K562 (cell line): Measurements from ENCODE around the gene GATAD2B. TPM values are rescaled to one million over a fixed set of nuclear protein-coding genes. Genes with fewer than 3 reads are reported as not detected.

Source experiments
- ATAC-seq: fragments of 200-7000 bp; cut with Tn5 transposase; 3 replicates; pipeline ENCODE4 v1.9.1; 2020; ENCODE audit warnings: moderate library complexity
- BruUV-seq: library from RNA; stranded (reverse); fragments of 400-500 nt; replicated peaks from 2 replicates; lab custom pipeline; 2021; lab: Mats Ljungman, UMichigan
- CTCF ChIA-PET: fragments of 300-600 bp; formaldehyde crosslinking; extraction: SDS; loops from one replicate; lab custom pipeline; 2021; ENCODE audit warnings: low intra/inter-chr PET ratio; lab: Yijun Ruan, JAX
- POLR2A ChIA-PET: fragments of 300-600, 350-650 bp; sonication (Branson Sonifier 250); formaldehyde crosslinking; extraction: SDS; loops from one replicate; lab custom pipeline; 2021; ENCODE audit warnings: antibody characterized with exemption, inconsistent platforms; lab: Yijun Ruan, JAX
- DNase-seq, 4 experiments: peaks; one replicate each; pipeline versions ENCODE4 v3.0.0 to v3.0.0-alpha.2; 2011 to 2018; ENCODE audit warnings: low spot score in 3 of 4, mixed read lengths in 3 of 4; ENCODE audit errors: extremely low read depth in 1 of 4
- FAIRE-seq: peaks from 2 replicates; lab custom pipeline; 2011; peaks lifted over from hg19 to GRCh38; lab: Jason Lieb, UNC
- H2AFZ ChIP-seq: 2 replicates; pipeline ENCODE4 v1.6.0; 2011; ENCODE audit warnings: low read depth, low read length, control low read depth, inconsistent platforms
- H3K27ac ChIP-seq: fragments of 200-600 bp; 3 replicates; pipeline ENCODE4 v1.8.0; 2011; ENCODE audit warnings: low read depth, mild to moderate bottlenecking, control low read depth, inconsistent platforms, low read length, moderate library complexity, mixed read lengths; ENCODE audit errors: extremely low read depth
- H3K27me3 ChIP-seq, 2 experiments: fragments of 300-600 bp in 1 of 2; 2 replicates in 1 of 2; 3 replicates in 1 of 2; pipeline versions ENCODE4 v1.6.0 to v1.8.0; 2011; ENCODE audit warnings: inconsistent platforms in 2 of 2, low read length in 2 of 2, mild to moderate bottlenecking in 1 of 2, mixed read lengths in 1 of 2, moderate library complexity in 1 of 2; ENCODE audit not compliant: control insufficient read depth in 2 of 2, insufficient read depth in 2 of 2
- H3K36me3 ChIP-seq: fragments of 300-600 bp; 3 replicates; pipeline ENCODE4 v1.8.0; 2011; ENCODE audit warnings: mild to moderate bottlenecking, low read length, inconsistent platforms; ENCODE audit not compliant: control insufficient read depth, insufficient read depth
- H3K4me1 ChIP-seq, 2 experiments: fragments of 200-600 bp in 1 of 2; replicated peaks in 1 of 2; 2 replicates in 1 of 2; 3 replicates in 1 of 2; pipeline versions ENCODE4 v1.5.1 to v1.8.0; 2011; ENCODE audit warnings: inconsistent platforms in 2 of 2, low read length in 2 of 2, mild to moderate bottlenecking in 1 of 2, mixed read lengths in 1 of 2, moderate library complexity in 1 of 2; ENCODE audit not compliant: control insufficient read depth in 2 of 2, insufficient read depth in 2 of 2
- H3K4me2 ChIP-seq: 2 replicates; pipeline ENCODE4 v1.6.1; 2011; ENCODE audit warnings: low read length, control low read depth, inconsistent platforms, mixed read lengths; ENCODE audit not compliant: insufficient read depth
- H3K4me3 ChIP-seq: fragments of 200-600 bp; sonication (generic), shearing (Covaris generic); 2 replicates; pipeline ENCODE4 v1.5.1; 2016; ENCODE audit warnings: control low read depth, inconsistent platforms
- H3K79me2 ChIP-seq: fragments of 200-600 bp; 3 replicates; pipeline ENCODE4 v1.8.0; 2011; ENCODE audit warnings: low read length, inconsistent platforms; ENCODE audit not compliant: control insufficient read depth, insufficient read depth
- H3K9ac ChIP-seq, 2 experiments: 2 replicates each; pipeline versions ENCODE4 v1.6.0 to v1.6.1; 2011; ENCODE audit warnings: low read depth in 2 of 2, low read length in 2 of 2, control low read depth in 1 of 2, inconsistent platforms in 1 of 2, mild to moderate bottlenecking in 1 of 2, mixed read lengths in 1 of 2; ENCODE audit not compliant: insufficient read depth in 1 of 2
- H3K9me1 ChIP-seq: one replicate; pipeline ENCODE4 v1.6.0; 2011; ENCODE audit warnings: inconsistent platforms, mild to moderate bottlenecking, low read length, moderate library complexity; ENCODE audit not compliant: control insufficient read depth, insufficient read depth
- H3K9me3 ChIP-seq: replicated peaks from 2 replicates; pipeline ENCODE4 v1.5.1; 2011; ENCODE audit warnings: low read depth, low read length, inconsistent platforms; ENCODE audit not compliant: control insufficient read depth, insufficient read depth
- H4K20me1 ChIP-seq: replicated peaks from 2 replicates; pipeline ENCODE4 v1.6.1; 2011; ENCODE audit warnings: low read length, inconsistent platforms, mixed read lengths; ENCODE audit not compliant: control insufficient read depth, insufficient read depth
- CCNT2 ChIP-seq: IDR thresholded peaks from 2 replicates; pipeline ENCODE4 v1.6.1; 2011; ENCODE audit warnings: borderline replicate concordance, low read depth, mild to moderate bottlenecking, moderate library complexity, mixed read lengths, low read length; ENCODE audit not compliant: insufficient read length; ENCODE audit errors: extremely low read depth
- FOXA3 ChIP-seq, 2 experiments: fragments of 450-650 bp in 1 of 2; sonication (generic) in 1 of 2; formaldehyde crosslinking; IDR thresholded peaks in 1 of 2; conservative IDR thresholded peaks in 1 of 2; 2 replicates each; pipeline versions ENCODE4 v1.4.0 to v1.8.0; 2020 to 2022; ENCODE audit warnings: mild to moderate bottlenecking in 2 of 2, missing genetic modification reagents in 1 of 2
- HMGXB4 ChIP-seq: sonication (generic); formaldehyde crosslinking; IDR thresholded peaks from 2 replicates; pipeline ENCODE4 v1.8.1; 2023; ENCODE audit warnings: mild to moderate bottlenecking, missing genetic modification reagents
- NFXL1 ChIP-seq: fragments of 450-650 bp; formaldehyde crosslinking; IDR thresholded peaks from 2 replicates; pipeline ENCODE4 v1.4.0; 2021; ENCODE audit warnings: mild to moderate bottlenecking
- WGBS: fragments of 100-300 bp; shearing (Covaris generic); methylation state at CpG from one replicate; pipeline ENCODE4 v1.1.6; 2016; ENCODE audit warnings: low coverage, mixed read lengths; ENCODE audit not compliant: insufficient coverage; ENCODE audit errors: missing lambda C conversion rate; 5-methylcytosine and 5-hydroxymethylcytosine counted together
- in situ Hi-C: fragments of 300-500 bp; cut with MboI; formaldehyde crosslinking; loops from 4 replicates; pipeline ENCODE4 v1.15.0; 2018; ENCODE audit warnings: inconsistent platforms, mixed read lengths
- intact Hi-C: fragments of 100-400 bp; cut with micrococcal nuclease; formaldehyde crosslinking; loops from 2 replicates; pipeline ENCODE4 v1.14.2; 2022
- polyA plus RNA-seq, 8 experiments: library from polyadenylated mRNA; depleted of rRNA in 4 of 8; stranded (reverse) in 5 of 8; unstranded in 3 of 8; fragments of >200 nt; fragmentation: Nextera tagmentation in 2 of 8; fragmentation: Illumina TruSeq in 1 of 8; extraction: Ambion mirVana in 2 of 8; extraction: Trizol in 1 of 8; gene quantifications; 2 replicates each; pipeline versions ENCODE4 v1.2.1 to v1.2.3, GENCODE V29; 2011 to 2014; ENCODE audit warnings: inconsistent platforms in 1 of 8, missing spikeins in 1 of 8
- total RNA-seq, 7 experiments: library from RNA; depleted of rRNA in 6 of 7; stranded (reverse); fragments of >200 nt in 6 of 7; fragmentation: Illumina TruSeq in 2 of 7; extraction: Trizol in 2 of 7; gene quantifications; 2 replicates each; pipeline versions ENCODE4 v1.2.1 to v1.2.3, GENCODE V29; 2011 to 2021; ENCODE audit warnings: low replicate concordance in 1 of 7
- TF ChIP-seq, protein P1 (sequence below): sonication (generic); formaldehyde crosslinking; IDR thresholded peaks from 2 replicates; pipeline ENCODE4 v1.8.0; 2022; ENCODE audit warnings: mild to moderate bottlenecking, low read depth, missing genetic modification reagents

The GATAD2B gene
- total and polyA plus RNA-seq, 9 of the 15 experiments (the other 6 are each of a cell fraction or from before 2014, with no cell fraction given), result 1.5 to 40.2 (median 4.9) TPM

DNA sequence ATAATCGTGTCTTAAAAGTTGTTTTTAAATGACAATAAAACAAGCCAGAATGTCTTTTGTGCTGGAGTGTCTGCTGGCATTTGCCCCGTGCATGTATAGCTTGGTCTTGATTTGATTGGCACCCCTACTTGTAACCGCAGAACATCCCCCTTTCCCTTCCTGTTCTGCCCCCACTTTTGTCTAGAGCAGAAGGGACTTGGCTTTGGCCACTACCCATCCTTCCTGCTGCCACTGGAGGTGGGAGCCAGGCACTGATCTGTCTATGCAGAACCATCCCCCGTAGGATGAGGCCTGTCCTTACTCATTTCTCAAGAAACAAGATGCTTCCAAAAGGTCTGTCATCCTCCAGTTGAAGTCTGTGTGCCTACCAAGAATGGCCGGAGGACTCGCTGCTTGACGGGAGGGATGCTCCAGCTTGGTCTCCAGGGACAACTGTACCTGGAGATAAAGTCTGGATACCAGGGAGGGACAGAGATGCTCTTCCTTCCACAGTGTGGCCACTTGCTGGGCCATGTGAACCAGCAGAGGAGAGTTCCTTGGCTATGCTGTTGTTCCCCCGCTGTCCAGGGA lies 148.7 kb downstream of the GATAD2B start:
- no TSS peak for BruUV-seq
- ChIA-PET CTCF (no interaction called here), POLR2A (interaction anchor here (1.3 kb wide), 1 partner anchor 9 kb away, joined by 3 read pairs; no protein-coding TSS in a partner anchor)
- Histone ChIP-seq H3K9me1 (no peaks in the 10 kb centered on the region), H4K20me1 (no peaks in the 10 kb centered on the region), H3K36me3 (peaks cover 29% of the 10 kb centered on the region; the same call in 2 of the 3 replicates), H3K4me1 (peaks cover 4 to 43% of the 10 kb centered on the region in 2 experiments; a peak in 4 of 5 replicates), H3K27ac (no peak overlapping the region), H3K9me3 (no peaks in the 10 kb centered on the region), H3K4me2 (no peak overlapping the region), H3K4me3 (no peak overlapping the region), H3K27me3 (no peaks in the 10 kb centered on the region), H2AFZ (no peak overlapping the region), H3K79me2 (no peaks in the 10 kb centered on the region), H3K9ac (no peak overlapping the region)
- intact Hi-C loops (loop anchor here (5.0 to 10.0 kb wide), 2 partner anchors 97 to 259 kb away; partner anchors contain the start of gene NPR1), in situ Hi-C loops (no loop called here)
- 83% methylated on average over 8 of the region's 8 CpGs for WGBS
- TF ChIP-seq, protein P1, sequence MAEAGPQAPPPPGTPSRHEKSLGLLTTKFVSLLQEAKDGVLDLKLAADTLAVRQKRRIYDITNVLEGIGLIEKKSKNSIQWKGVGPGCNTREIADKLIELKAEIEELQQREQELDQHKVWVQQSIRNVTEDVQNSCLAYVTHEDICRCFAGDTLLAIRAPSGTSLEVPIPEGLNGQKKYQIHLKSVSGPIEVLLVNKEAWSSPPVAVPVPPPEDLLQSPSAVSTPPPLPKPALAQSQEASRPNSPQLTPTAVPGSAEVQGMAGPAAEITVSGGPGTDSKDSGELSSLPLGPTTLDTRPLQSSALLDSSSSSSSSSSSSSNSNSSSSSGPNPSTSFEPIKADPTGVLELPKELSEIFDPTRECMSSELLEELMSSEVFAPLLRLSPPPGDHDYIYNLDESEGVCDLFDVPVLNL (CRISPR knock-in tag), result no peak
- TF ChIP-seq FOXA3 (CRISPR knock-in tag; conservative IDR thresholded peaks at IDR 0.05 in 1 of 2, IDR thresholded peaks at IDR 0.05 in 1 of 2) (no peak), NFXL1 (CRISPR knock-in tag) (no peak), HMGXB4 (CRISPR knock-in tag) (no peak), CCNT2 (no peak)
- no peak for FAIRE-seq
- no peak for ATAC-seq
- DNase-seq, result no peak
